ENCODE measurements around the gene COL4A2.

COL4A2 gene

DNA sequence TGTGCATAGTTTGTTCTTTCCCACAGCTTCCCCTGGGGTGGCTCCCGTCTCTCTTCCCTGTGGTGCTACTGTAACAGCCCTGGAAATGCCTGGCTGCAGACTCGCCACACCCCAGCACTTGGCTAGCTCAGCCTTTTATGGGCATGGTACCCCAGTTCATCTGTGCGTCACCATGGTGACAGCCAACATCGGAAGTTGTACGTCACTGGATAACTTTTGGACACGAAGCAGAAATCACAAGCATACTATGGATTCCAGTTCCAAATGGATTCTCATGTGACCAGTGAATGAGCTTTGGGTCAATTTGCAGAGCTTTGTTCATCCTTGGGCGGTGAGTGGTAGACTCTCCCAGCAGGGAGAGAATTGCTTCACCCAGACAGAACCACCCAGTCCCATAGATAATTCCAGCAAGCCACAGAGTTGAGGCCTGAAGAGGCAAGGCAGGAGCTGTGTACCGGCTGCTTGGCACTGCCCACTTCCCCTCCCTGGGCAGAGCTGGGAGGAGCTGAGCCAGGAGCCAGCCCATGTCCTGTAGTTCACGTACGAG, 54.4 kb downstream of the COL4A2 start:
- no peaks in the 10 kb centered on the region for H3K9me3 Mint-ChIP-seq
- DNase-seq: no peak
- no peaks in the 10 kb centered on the region for H3K36me3 Mint-ChIP-seq (ENCODE audit: low read depth)
- H3K4me3 Mint-ChIP-seq: no peak overlapping the region
- peaks cover 27% of the 10 kb centered on the region for H3K27me3 Mint-ChIP-seq
- H3K27ac Mint-ChIP-seq: no peak overlapping the region
- H3K4me1 Mint-ChIP-seq (ENCODE audit: low read depth): no peaks in the 10 kb centered on the region

DNA sequence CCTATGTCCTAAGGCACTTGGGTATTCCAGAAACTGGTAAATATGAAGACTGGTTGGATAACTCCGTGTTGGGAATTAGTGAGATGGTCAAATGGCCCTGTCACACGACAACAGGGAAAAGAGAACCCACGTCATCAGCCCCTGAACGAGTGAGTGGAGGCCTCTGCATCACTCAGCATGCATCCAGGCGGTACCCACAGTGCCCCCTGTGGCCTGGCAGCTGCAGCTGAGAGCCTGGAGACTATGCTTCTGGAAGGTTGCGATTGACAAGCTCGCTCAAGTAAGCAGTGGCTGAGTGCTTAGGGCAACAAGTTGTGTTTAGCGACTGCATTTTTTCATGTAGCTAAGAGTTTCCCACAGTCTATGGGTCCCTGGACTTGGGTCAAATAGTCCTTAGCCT, 55.9 kb downstream of the COL4A2 start:
- Mint-ChIP-seq H3K27ac (no peak overlapping the region), H3K9me3 (no peaks in the 10 kb centered on the region), H3K27me3 (peaks cover 27% of the 10 kb centered on the region), H3K4me1 (ENCODE audit: low read depth) (no peaks in the 10 kb centered on the region), H3K4me3 (no peak overlapping the region), H3K36me3 (ENCODE audit: low read depth) (no peaks in the 10 kb centered on the region)
- no peak for DNase-seq

DNA sequence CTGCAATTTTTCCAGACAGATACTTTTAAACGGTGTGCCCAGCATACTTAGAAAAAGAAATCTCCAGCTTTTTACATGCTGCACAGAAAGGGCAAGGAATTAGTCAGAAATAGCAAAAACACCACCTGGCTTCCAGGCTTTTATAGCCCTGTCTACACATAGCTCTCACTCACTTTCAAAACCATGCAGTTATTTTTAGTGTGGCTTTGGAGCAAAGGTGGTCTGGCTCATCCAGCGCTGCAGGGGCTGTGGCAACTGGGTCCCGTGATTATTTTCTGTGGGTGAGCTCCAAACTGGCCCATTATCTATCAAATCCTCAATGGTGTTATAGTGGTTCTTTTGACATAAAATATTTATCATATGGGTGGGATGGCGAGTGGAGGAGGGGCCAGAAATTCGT, 57.0 kb downstream of the COL4A2 start:
- Mint-ChIP-seq H3K27me3 (peaks cover 27% of the 10 kb centered on the region), H3K4me3 (no peak overlapping the region), H3K27ac (no peak overlapping the region), H3K36me3 (ENCODE audit: low read depth) (no peaks in the 10 kb centered on the region), H3K9me3 (no peaks in the 10 kb centered on the region), H3K4me1 (ENCODE audit: low read depth) (no peaks in the 10 kb centered on the region)
- DNase-seq: no peak

DNA sequence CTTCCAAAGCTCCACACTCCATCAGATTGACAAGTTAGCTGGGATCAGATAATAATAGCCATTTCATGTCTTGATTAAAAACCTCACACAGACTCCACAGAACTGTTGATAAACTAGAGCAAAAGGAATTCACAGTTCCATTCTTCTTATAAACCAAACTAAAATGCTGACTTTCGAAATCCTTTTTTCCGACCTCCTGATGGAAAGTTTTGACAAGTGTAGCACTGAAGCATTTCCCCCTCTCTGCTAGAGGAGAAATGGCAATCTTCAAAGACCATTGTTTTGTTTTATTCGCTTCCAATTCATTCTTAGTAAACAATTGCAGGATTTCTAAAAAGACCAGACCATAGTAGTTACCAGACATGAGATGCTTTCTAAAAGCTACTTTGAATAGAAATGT, 58.8 kb downstream of the COL4A2 start:
- peaks cover 34% of the 10 kb centered on the region for H3K27me3 Mint-ChIP-seq
- no peaks in the 10 kb centered on the region for H3K4me1 Mint-ChIP-seq (ENCODE audit: low read depth)
- H3K9me3 Mint-ChIP-seq: no peaks in the 10 kb centered on the region
- H3K36me3 Mint-ChIP-seq (ENCODE audit: low read depth): no peaks in the 10 kb centered on the region
- no peak for DNase-seq
- no peak overlapping the region for H3K27ac Mint-ChIP-seq
- no peak overlapping the region for H3K4me3 Mint-ChIP-seq

DNA sequence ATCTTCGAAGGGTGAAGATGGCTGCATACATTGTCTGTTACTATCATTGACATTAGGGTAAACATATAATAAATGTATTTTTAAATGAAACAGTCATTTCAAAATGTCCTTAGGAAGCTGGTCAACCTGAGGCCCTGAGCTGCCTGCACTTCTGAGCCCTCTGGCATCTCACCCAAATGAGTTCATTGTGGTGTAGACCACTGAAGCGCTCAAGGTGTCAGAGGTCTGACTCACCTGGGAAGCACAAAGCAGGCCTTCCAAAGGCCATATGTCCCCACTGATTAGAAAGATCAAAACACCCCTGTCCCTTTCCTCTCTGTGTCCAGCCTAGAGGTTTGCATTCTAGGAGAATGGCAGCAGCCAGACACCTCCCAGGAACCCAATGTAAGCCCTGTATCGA, 59.6 kb downstream of the COL4A2 start:
- no peak for DNase-seq
- Mint-ChIP-seq H3K4me3 (no peak overlapping the region), H3K27me3 (peaks cover 31% of the 10 kb centered on the region)

DNA sequence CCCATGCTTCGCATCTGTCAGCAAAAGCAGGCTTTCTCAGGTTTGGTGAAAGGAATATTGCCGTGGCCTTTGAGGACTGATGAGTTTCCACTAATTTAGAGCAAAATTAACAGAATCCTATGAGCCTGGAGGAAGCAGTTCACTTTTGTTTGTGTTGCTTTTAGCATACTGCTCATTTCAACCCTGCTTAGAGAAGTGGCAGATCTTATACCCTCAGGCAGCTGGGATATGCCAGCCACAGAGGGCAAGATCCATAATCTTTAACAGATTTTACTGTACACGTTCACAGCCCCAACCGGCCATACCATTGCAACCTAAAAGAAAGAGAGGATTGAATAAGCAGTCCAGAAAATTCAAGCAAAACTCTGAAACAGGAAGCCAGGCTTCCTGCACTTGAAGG, 60.5 kb downstream of the COL4A2 start:
- Mint-ChIP-seq H3K4me1 (ENCODE audit: low read depth) (no peaks in the 10 kb centered on the region), H3K4me3 (no peak overlapping the region), H3K27ac (no peak overlapping the region), H3K27me3 (peaks cover 37% of the 10 kb centered on the region), H3K9me3 (no peaks in the 10 kb centered on the region), H3K36me3 (ENCODE audit: low read depth) (no peaks in the 10 kb centered on the region)
- DNase-seq: no peak

More for the DNA sequence above, 59.6 kb downstream of the COL4A2 start:
- Mint-ChIP-seq H3K9me3 (no peaks in the 10 kb centered on the region), H3K4me1 (ENCODE audit: low read depth) (no peaks in the 10 kb centered on the region), H3K27ac (no peak overlapping the region), H3K36me3 (ENCODE audit: low read depth) (no peaks in the 10 kb centered on the region)

DNA sequence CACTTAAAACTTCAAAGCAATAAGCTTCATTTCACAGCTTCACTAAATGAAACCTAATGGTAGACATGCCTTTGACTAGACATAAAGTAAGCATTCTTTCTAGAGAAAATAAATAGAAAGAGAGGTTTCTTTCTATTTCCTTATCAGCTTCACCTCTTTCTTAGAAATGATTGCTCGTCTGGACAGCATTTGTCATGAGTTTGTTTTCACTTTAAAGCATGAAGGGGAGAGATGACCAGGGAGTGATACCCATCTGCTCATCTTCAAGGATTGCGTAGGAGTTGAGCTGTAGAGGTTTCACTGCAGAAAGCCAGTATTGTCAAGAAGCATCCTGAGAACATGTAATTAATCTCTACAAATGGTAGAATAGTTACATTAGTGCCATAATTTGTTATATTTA, 61.3 kb downstream of the COL4A2 start:
- Mint-ChIP-seq H3K27me3 (peaks cover 36% of the 10 kb centered on the region), H3K9me3 (no peaks in the 10 kb centered on the region), H3K36me3 (ENCODE audit: low read depth) (no peaks in the 10 kb centered on the region), H3K27ac (no peak overlapping the region), H3K4me3 (no peak overlapping the region), H3K4me1 (ENCODE audit: low read depth) (no peaks in the 10 kb centered on the region)
- DNase-seq: no peak

DNA sequence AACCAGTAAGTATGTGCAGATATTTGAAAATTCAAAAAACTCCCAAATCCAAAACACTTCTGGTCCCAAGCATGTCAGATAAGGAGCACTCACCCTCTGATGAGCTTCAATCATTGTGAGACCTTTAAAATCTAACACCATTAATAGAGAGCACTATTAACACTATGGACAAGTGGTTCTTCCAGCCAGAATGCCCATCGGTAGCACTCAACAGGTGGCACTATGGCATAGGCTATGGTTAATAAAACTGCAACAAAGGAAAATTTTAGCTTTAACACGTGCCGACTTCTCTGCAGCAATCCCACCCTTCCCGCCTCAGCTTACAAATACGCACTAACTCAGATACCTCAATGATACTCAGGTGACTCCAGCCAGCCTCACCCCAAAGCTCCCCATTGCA, 62.3 kb downstream of the COL4A2 start:
- Mint-ChIP-seq H3K36me3 (ENCODE audit: low read depth) (no peaks in the 10 kb centered on the region), H3K9me3 (no peaks in the 10 kb centered on the region), H3K4me3 (no peak overlapping the region), H3K27ac (no peak overlapping the region), H3K4me1 (ENCODE audit: low read depth) (no peaks in the 10 kb centered on the region), H3K27me3 (peaks cover 40% of the 10 kb centered on the region)
- DNase-seq: no peak

DNA sequence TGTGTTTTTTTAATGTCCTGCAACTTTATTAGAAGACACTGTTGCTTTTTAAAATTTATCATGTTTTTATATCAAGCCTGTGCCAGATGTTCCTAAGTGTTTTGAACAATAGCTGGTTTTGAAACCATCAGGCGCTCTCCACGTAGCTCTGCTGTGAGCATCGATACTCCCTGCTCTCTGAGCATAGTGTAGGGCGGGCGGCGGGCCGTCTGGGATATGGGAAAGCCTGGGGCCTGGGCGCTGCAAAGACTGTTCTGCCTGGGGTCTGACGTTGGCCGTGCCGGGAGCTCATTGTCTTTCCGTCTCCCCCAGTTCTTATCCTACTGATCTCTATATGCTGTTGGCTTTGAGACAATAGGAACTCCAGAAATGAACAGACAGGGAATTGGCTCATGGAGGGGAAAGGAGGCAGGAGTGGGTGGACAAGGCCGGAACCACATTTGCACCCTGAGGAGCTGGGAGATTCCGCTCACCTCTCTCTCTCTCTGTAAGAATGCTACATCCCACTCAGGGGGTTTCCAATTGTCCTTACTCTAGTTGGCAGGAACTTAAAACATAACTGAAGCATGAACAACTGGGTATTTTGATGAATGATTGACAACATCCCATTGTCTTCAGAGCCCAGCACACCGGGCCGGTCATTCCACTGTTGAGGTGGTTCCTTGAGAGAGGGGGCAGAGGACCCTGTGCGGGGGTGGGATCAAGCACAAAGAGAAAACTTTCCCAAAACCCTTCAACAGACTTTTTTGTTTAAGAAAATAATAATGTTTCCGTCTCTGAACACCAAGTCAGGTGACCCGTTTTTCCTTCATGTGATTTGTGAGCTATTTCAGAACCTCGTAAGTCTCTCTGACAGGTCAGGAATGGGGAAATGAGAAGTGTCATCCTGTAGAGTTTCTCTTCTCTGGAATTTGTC, 64.7 kb downstream of the COL4A2 start:
- no peaks in the 10 kb centered on the region for H3K36me3 Mint-ChIP-seq (ENCODE audit: low read depth)
- H3K9me3 Mint-ChIP-seq: no peaks in the 10 kb centered on the region
- no peak for DNase-seq
- H3K27me3 Mint-ChIP-seq: peaks cover 52% of the 10 kb centered on the region
- H3K4me3 Mint-ChIP-seq: no peak overlapping the region
- H3K27ac Mint-ChIP-seq: no peak overlapping the region
- H3K4me1 Mint-ChIP-seq (ENCODE audit: low read depth): no peaks in the 10 kb centered on the region

DNA sequence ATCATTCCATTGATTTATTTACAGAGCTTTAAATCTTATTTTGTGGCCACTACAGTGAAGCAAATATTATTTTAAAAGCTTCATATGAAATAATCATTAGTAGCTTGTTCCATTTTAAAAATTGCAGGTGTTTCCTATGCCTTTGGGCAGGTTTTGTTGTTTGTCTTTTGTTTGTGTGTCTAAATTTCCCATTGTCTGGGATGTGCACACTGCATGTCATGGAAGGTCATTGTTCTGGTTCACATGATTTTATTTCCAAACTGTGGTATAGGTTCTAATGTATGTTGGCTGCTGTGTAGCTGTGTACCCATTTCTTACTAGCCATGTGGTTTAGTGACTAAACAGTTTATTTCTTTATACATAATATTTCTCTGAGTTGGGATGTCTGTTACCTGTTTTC, 65.6 kb downstream of the COL4A2 start:
- H3K4me1 Mint-ChIP-seq (ENCODE audit: low read depth): no peaks in the 10 kb centered on the region
- no peak for DNase-seq
- H3K4me3 Mint-ChIP-seq: no peak overlapping the region
- peaks cover 57% of the 10 kb centered on the region for H3K27me3 Mint-ChIP-seq
- no peak overlapping the region for H3K27ac Mint-ChIP-seq
- H3K9me3 Mint-ChIP-seq: no peaks in the 10 kb centered on the region
- H3K36me3 Mint-ChIP-seq (ENCODE audit: low read depth): no peaks in the 10 kb centered on the region

DNA sequence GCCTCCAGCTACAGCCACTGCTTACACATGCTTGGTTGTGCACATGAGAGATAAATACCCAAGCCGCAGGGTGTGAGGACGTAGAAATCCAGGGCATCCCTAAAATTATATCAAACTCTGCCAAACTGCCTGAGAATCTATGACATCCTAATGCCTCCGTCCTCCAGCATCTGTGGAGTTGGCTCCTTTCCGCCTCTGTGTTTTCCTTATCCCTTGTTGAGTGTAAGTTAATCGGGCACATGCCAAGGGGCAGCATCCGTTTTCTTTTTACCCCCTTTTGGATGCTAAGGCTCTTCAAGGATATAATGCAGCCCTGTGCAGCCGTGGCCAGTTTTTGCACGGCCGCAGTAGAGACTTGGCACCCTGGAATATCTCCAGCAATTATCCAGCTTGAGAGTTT, 66.5 kb downstream of the COL4A2 start:
- DNase-seq: no peak
- Mint-ChIP-seq H3K4me3 (no peak overlapping the region), H3K9me3 (no peaks in the 10 kb centered on the region), H3K36me3 (ENCODE audit: low read depth) (no peaks in the 10 kb centered on the region), H3K4me1 (ENCODE audit: low read depth) (no peaks in the 10 kb centered on the region), H3K27ac (no peak overlapping the region), H3K27me3 (peaks cover 62% of the 10 kb centered on the region)

DNA sequence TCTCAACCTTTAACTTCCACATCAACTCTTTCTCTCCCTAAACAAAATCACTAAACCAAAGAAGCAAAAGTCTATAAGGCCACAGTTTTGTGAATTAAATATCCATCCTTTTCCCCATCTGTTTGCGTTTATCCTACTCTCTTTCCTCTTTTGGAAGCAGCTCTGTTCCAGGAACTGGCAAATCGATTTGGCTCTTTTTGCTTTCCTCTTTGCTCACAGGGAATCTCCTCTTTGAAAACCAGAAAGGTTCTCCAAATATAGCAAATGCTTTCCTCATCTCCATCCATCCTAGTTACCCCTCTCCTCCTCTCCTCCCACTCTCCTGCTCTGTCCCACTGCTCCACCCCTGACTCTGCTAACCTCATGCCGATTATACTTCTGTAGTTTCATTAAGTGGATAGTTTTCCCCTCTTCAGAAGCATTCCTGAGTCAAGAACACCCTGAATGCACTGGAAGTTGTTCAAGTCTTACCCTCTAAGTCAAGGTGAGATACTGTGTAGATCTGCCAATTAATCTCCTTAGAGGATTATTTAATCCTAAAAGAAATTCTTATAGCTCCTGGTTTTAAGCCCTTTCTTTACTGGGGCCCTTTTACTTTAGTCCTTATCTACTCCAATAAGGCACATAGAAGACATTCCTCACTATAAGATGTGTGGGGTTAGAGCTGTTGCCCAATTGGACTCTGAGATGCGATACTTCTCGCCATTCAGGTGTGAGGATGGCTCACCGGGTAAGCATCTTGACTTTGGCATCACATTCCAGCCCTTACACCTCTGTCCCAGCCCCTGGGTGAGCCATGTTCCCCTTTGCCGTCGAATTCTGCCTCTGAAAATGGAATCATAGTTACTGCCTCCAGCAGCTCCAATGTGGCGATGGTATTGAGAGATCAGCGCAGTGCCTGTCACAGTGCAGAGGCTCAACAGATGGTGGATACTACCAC, 67.6 kb downstream of the COL4A2 start:
- H3K4me1 Mint-ChIP-seq (ENCODE audit: low read depth): no peaks in the 10 kb centered on the region
- no peak overlapping the region for H3K27ac Mint-ChIP-seq
- no peaks in the 10 kb centered on the region for H3K36me3 Mint-ChIP-seq (ENCODE audit: low read depth)
- DNase-seq: no peak
- peaks cover 65% of the 10 kb centered on the region for H3K27me3 Mint-ChIP-seq
- no peak overlapping the region for H3K4me3 Mint-ChIP-seq
- H3K9me3 Mint-ChIP-seq: no peaks in the 10 kb centered on the region

DNA sequence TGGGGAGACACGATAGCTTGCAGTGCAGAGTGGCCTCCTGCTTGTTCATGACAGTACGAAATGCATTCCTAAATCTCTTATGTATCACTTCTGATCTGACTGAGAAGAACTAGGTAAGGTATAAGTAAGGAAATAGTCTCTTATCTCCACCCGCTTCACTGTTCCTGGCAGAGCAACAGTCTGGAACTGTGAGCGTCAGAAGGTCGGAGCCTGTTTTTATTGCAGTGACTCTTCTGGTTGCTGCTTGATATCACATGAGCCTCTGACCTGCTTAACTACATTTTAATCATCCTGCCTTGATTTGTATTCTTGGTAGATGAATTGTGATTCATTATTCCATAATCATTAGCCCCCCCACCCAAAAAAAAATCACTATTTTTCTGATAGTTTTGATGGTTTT, 69.0 kb downstream of the COL4A2 start:
- no peak for DNase-seq
- Mint-ChIP-seq H3K4me3 (no peak overlapping the region), H3K27ac (no peak overlapping the region), H3K27me3 (peaks cover 60% of the 10 kb centered on the region), H3K4me1 (ENCODE audit: low read depth) (no peaks in the 10 kb centered on the region), H3K36me3 (ENCODE audit: low read depth) (no peaks in the 10 kb centered on the region), H3K9me3 (peaks cover 7% of the 10 kb centered on the region)

DNA sequence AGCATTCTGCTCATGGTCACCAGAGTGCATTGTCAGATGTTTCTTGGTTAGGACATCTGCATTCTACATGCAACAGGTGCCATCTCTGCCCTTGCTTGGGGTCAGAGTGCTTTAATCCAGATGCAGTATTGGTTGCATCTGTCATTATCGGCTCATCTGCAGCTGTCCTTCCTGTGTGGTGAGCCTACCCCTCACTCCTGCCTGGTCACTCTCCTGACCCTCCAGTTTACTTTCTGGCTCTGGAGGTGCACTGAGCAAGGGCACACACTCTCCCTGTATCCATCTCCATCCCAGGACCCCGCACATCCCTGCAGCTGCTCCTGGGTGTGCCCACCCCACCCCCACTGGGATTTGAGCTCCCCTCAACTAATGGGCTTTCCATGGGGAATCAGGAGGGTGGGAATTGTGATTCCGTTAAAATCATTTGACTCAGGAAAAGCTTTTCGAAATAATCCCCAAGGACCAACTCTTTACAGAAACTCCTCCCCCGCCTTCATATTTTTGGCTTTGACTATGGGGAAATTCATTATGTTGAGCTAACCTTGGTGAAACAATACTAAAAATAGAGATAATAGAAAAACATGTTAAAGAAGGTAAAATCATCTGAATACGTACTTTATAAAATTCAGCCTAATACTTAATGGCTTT, 70.2 kb downstream of the COL4A2 start:
- no peak overlapping the region for H3K4me3 Mint-ChIP-seq
- no peaks in the 10 kb centered on the region for H3K4me1 Mint-ChIP-seq (ENCODE audit: low read depth)
- H3K36me3 Mint-ChIP-seq (ENCODE audit: low read depth): no peaks in the 10 kb centered on the region
- peaks cover 14% of the 10 kb centered on the region for H3K9me3 Mint-ChIP-seq
- no peak for DNase-seq
- peaks cover 62% of the 10 kb centered on the region for H3K27me3 Mint-ChIP-seq
- no peak overlapping the region for H3K27ac Mint-ChIP-seq
